Suprapubic skin (tissue), 4 donors: ENCODE data around the gene C1QTNF9. TPM values are rescaled to one million over a fixed set of nuclear protein-coding genes. Genes with fewer than 3 reads are reported as not detected.

Experiments
- DNase-seq, 2 donors: peaks; one replicate each; pipeline ENCODE4 v3.0.0-alpha.2; 2019; ENCODE audit warnings: low spot score in 2 of 2
- H3K27ac ChIP-seq: fragments of 200-600 bp; sonication (generic); one replicate; pipeline ENCODE4 v1.5.1; 2019
- H3K27me3 ChIP-seq: fragments of 200-600 bp; sonication (generic); one replicate; pipeline ENCODE4 v1.5.1; 2019
- H3K36me3 ChIP-seq: fragments of 200-600 bp; sonication (generic); one replicate; pipeline ENCODE4 v1.5.1; 2019
- H3K4me1 ChIP-seq: fragments of 200-600 bp; sonication (generic); one replicate; pipeline ENCODE4 v1.5.1; 2019
- H3K4me3 ChIP-seq: fragments of 200-600 bp; sonication (generic); one replicate; pipeline ENCODE4 v1.5.1; 2019; ENCODE audit warnings: mild to moderate bottlenecking
- H3K9me3 ChIP-seq: fragments of 200-600 bp; sonication (generic); one replicate; pipeline ENCODE4 v1.5.1; 2019
- CTCF ChIP-seq, 2 donors: fragments of 200-600 bp in 1 of 2; fragments of 450-650 bp in 1 of 2; sonication (generic) in 1 of 2; IDR thresholded peaks; one replicate each; pipeline ENCODE4 v1.5.1; 2016 to 2019; ENCODE audit warnings: antibody characterized with exemption in 2 of 2, mild to moderate bottlenecking in 1 of 2, moderate library complexity in 1 of 2
- EP300 ChIP-seq: sonication (generic); formaldehyde crosslinking; IDR thresholded peaks from one replicate; pipeline ENCODE4 v1.6.1; 2017; ENCODE audit warnings: antibody characterized with exemption
- POLR2A ChIP-seq, 2 donors: fragments of 450-650 bp; IDR thresholded peaks; one replicate each; pipeline ENCODE4 v1.6.1; 2017; ENCODE audit warnings: antibody characterized with exemption in 2 of 2, mild to moderate bottlenecking in 2 of 2, moderate library complexity in 2 of 2
- POLR2AphosphoS5 ChIP-seq, 3 donors: sonication (generic); formaldehyde crosslinking; IDR thresholded peaks; one replicate each; pipeline ENCODE4 v1.6.1; 2017; ENCODE audit warnings: antibody characterized with exemption in 3 of 3
- WGBS: methylation state at CpG from one replicate; pipeline ENCODE4 v1.1.5; 2018; 5-methylcytosine and 5-hydroxymethylcytosine counted together
- total RNA-seq, 4 donors: library from RNA; depleted of rRNA; stranded (reverse); fragments of >200 nt; gene quantifications; one replicate each; pipeline ENCODE4 v1.1.0, GENCODE V29; 2016

Gene C1QTNF9
- total RNA-seq, 4 donors from 2014 or later, result 0.42 to 0.49 TPM; not detected in 2

DNA sequence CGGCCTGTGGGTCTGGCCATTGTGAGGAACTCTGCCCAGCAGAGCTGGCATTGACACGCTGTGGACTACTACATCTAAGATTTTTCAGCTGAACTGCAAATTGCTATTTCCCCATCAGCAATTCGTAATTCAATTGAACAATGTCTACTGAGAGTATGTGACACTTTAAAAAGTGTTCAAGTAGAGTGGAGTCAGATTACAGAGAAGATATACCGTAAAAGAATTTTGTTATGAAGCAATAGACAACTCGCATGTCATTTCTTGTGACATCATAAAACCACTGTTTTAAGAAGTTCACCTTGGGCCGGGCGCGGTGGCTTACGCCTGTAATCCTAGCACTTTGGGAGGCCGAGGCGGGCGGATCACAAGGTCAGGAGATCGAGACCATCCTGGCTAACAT is 32.5 kb upstream of the C1QTNF9 start:
- no peak for DNase-seq
- Histone ChIP-seq H3K27me3 (no peaks in the 10 kb centered on the region), H3K4me3 (no peak overlapping the region), H3K9me3 (no peaks in the 10 kb centered on the region), H3K36me3 (no peaks in the 10 kb centered on the region), H3K27ac (no peak overlapping the region), H3K4me1 (peaks cover 24% of the 10 kb centered on the region)
- TF ChIP-seq POLR2AphosphoS5 (IDR thresholded peaks at IDR 0.05) (no peak), POLR2A (IDR thresholded peaks at IDR 0.05) (no peak), CTCF (IDR thresholded peaks at IDR 0.05) (no peak), EP300 (no peak)
- WGBS, result 94% methylated on average over 13 of the region's 13 CpGs

GRCh38 chr13:24277761-24278160 is 31.6 kb upstream of the C1QTNF9 start:
- H3K27me3 ChIP-seq, result no peaks in the 10 kb centered on the region
- no peak overlapping the region for H3K27ac ChIP-seq
- no peaks in the 10 kb centered on the region for H3K36me3 ChIP-seq
- DNase-seq, result no peak
- H3K4me1 ChIP-seq, result peaks cover 15% of the 10 kb centered on the region
- TF ChIP-seq POLR2AphosphoS5 (IDR thresholded peaks at IDR 0.05) (no peak), POLR2A (IDR thresholded peaks at IDR 0.05) (no peak), EP300 (no peak), CTCF (IDR thresholded peaks at IDR 0.05) (no peak)
- no peaks in the 10 kb centered on the region for H3K9me3 ChIP-seq
- no peak overlapping the region for H3K4me3 ChIP-seq
- 83% methylated on average over 6 of the region's 6 CpGs for WGBS

DNA sequence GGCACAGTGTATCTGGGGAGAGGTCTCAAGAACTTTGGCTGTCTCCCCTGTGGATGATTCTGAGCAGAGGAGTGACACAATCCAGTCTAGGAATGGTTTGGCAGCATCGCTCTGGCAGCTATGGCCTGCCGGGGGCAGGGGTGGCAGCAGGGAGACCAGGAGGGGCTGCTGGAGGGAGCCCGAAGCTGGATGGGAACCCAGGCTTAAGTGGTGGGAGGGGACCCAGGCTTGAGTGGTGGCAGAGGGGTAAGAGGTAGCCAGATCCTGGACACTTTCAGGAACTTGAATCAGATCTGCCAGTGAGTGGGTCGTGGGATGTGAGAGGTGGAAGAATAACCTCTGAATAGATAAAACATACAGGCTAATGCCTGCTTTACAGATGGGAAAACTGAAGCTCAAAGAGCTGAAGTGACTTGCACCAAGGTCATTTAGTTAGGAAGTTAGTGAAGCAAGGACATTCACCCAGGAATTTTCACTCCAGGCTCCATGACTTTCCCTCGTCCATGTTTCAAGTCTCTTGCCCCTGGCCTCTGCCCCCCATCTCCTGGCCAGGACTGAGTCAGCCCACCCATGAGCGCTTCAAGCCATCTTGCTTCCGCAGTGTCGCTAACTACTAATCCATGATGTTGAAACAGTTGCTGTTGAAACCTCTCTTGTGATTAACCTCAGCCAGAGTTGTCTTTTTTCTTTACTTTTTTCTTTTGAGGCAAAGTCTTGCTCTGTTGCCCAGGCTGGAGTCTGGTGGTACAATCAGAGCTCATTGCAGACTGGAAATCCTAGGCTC is 29.9 kb upstream of the C1QTNF9 start:
- peaks cover 6% of the 10 kb centered on the region for H3K36me3 ChIP-seq
- 88% methylated on average over 8 of the region's 8 CpGs for WGBS
- no peak for DNase-seq
- H3K27me3 ChIP-seq, result no peaks in the 10 kb centered on the region
- no peak overlapping the region for H3K27ac ChIP-seq
- H3K4me3 ChIP-seq, result no peak overlapping the region
- peaks cover 5% of the 10 kb centered on the region for H3K4me1 ChIP-seq
- H3K9me3 ChIP-seq, result no peaks in the 10 kb centered on the region
- no peak for TF ChIP-seq EP300
- no peak for TF ChIP-seq POLR2AphosphoS5 (IDR thresholded peaks at IDR 0.05)
- no peak for TF ChIP-seq POLR2A (IDR thresholded peaks at IDR 0.05)
- TF ChIP-seq CTCF (IDR thresholded peaks at IDR 0.05), result no peak

DNA sequence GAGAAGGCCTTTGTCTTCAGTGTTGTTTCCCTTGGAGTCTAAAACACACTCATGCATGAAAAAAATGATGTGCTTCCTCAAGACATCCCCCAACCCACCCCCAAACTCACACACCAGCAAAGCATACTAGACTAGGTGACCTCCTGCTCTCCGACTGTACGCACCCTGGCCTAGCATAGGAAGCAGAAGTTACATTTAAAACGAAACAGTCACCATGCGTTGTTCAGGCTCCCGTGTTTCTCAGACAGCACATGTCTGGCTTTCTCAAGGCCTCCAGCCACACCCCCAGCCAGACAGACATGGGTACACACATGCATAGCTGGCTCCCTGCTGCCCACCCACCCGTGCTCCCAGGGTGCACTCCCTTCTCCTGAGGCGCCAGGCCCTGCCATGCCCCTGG is 28.7 kb upstream of the C1QTNF9 start:
- WGBS, result 71% methylated on average over 7 of the region's 7 CpGs
- Histone ChIP-seq H3K4me3 (no peak overlapping the region), H3K9me3 (no peaks in the 10 kb centered on the region), H3K4me1 (no peaks in the 10 kb centered on the region), H3K27ac (no peak overlapping the region), H3K27me3 (no peaks in the 10 kb centered on the region), H3K36me3 (peaks cover 12% of the 10 kb centered on the region)
- no peak for DNase-seq
- TF ChIP-seq CTCF (IDR thresholded peaks at IDR 0.05), result no peak
- no peak for TF ChIP-seq POLR2AphosphoS5 (IDR thresholded peaks at IDR 0.05)
- TF ChIP-seq POLR2A (IDR thresholded peaks at IDR 0.05), result no peak
- no peak for TF ChIP-seq EP300

GRCh38 chr13:24281188-24282008 is 28.0 kb upstream of the C1QTNF9 start:
- no peak for DNase-seq
- WGBS, result 92% methylated on average over 14 of the region's 18 CpGs
- Histone ChIP-seq H3K27me3 (no peaks in the 10 kb centered on the region), H3K4me1 (no peaks in the 10 kb centered on the region), H3K27ac (no peak overlapping the region), H3K36me3 (peaks cover 19% of the 10 kb centered on the region), H3K9me3 (no peaks in the 10 kb centered on the region), H3K4me3 (no peak overlapping the region)
- TF ChIP-seq POLR2A (IDR thresholded peaks at IDR 0.05), result no peak
- no peak for TF ChIP-seq CTCF (IDR thresholded peaks at IDR 0.05)
- TF ChIP-seq EP300, result no peak
- TF ChIP-seq POLR2AphosphoS5 (IDR thresholded peaks at IDR 0.05), result no peak
